K562 (cell line): ENCODE data around the gene ARL2. TPM values are rescaled to one million over a fixed set of nuclear protein-coding genes. Genes with fewer than 3 reads are reported as not detected.

Experiments
- ASH1L ChIP-seq: fragments of 450-650 bp; IDR thresholded peaks from 2 replicates; pipeline ENCODE4 v1.6.1; 2018; ENCODE audit warnings: borderline replicate concordance, mild to moderate bottlenecking, low read depth; ENCODE audit not compliant: partially characterized antibody
- BRD9 ChIP-seq: fragments of 450-650 bp; IDR thresholded peaks from 2 replicates; pipeline ENCODE4 v1.6.1; 2018; ENCODE audit warnings: low read depth; ENCODE audit not compliant: partially characterized antibody
- FOXM1 ChIP-seq, 2 experiments: fragments of 450-650 bp in 1 of 2; sonication (generic) in 1 of 2; formaldehyde crosslinking in 1 of 2; IDR thresholded peaks; 2 replicates each; pipeline versions ENCODE4 v1.6.1 to v1.9.0; 2017 to 2022; ENCODE audit warnings: low read depth in 2 of 2, mild to moderate bottlenecking in 2 of 2, missing genetic modification reagents in 1 of 2, moderate library complexity in 1 of 2
- GABPB1 ChIP-seq: sonication (generic); formaldehyde crosslinking; IDR thresholded peaks from 2 replicates; pipeline ENCODE4 v1.8.0; 2022; ENCODE audit warnings: mild to moderate bottlenecking, missing genetic modification reagents
- HDAC2 ChIP-seq: fragments of 450-650 bp; IDR thresholded peaks from 2 replicates; pipeline ENCODE4 v1.6.1; 2016; ENCODE audit warnings: mild to moderate bottlenecking
- KDM1A ChIP-seq, 2 experiments: fragments of 450-650 bp; IDR thresholded peaks; 2 replicates each; pipeline ENCODE4 v1.6.1; 2016; ENCODE audit warnings: mild to moderate bottlenecking in 2 of 2
- POLR2G ChIP-seq: fragments of 200-400 bp; formaldehyde crosslinking; IDR thresholded peaks from 2 replicates; pipeline ENCODE4 v1.6.1; 2017; ENCODE audit warnings: low read depth, mild to moderate bottlenecking, antibody characterized with exemption, low read length, moderate library complexity
- RBFOX2 ChIP-seq: fragments of 200-400 bp; formaldehyde crosslinking; IDR thresholded peaks from 2 replicates; pipeline ENCODE4 v1.6.1; 2017; ENCODE audit warnings: low read depth, mild to moderate bottlenecking, low read length, moderate library complexity
- SAP30 ChIP-seq: fragments of 200-600 bp; sonication (generic); IDR thresholded peaks from 2 replicates; pipeline ENCODE4 v1.6.1; 2012; ENCODE audit warnings: borderline replicate concordance, low read depth, mild to moderate bottlenecking, moderate library complexity, low read length, control low read depth, inconsistent platforms; ENCODE audit not compliant: insufficient read depth, poor library complexity, severe bottlenecking
- SLC30A9 ChIP-seq: fragments of 250-450 bp; sonication (Bioruptor Pico); IDR thresholded peaks from 2 replicates; pipeline ENCODE4 v1.8.0; 2022; ENCODE audit warnings: mild to moderate bottlenecking, moderate library complexity
- TBP ChIP-seq: optimal IDR thresholded peaks from 2 replicates; pipeline ENCODE3; 2011; ENCODE audit warnings: low read depth, low read length, improper control_type of control experiment
- ZKSCAN3 ChIP-seq: fragments of 250-450 bp; sonication (Bioruptor Pico); IDR thresholded peaks from 2 replicates; pipeline ENCODE4 v1.4.0; 2020
- ZNF133 ChIP-seq: fragments of 250-450 bp; sonication (Bioruptor Pico); IDR thresholded peaks from 2 replicates; pipeline ENCODE4 v1.4.0; 2020; ENCODE audit warnings: mild to moderate bottlenecking
- ZNF184 ChIP-seq: sonication (generic); formaldehyde crosslinking; IDR thresholded peaks from 2 replicates; pipeline ENCODE4 v1.5.0; 2020; ENCODE audit warnings: missing genetic modification reagents
- ZNF212 ChIP-seq: fragments of 450-650 bp; formaldehyde crosslinking; IDR thresholded peaks from 2 replicates; pipeline ENCODE4 v1.4.0; 2020; ENCODE audit warnings: mild to moderate bottlenecking
- ZNF282 ChIP-seq: sonication (generic); formaldehyde crosslinking; IDR thresholded peaks from 2 replicates; pipeline ENCODE4 v1.8.1; 2023; ENCODE audit warnings: missing genetic modification reagents
- ZNF707 ChIP-seq: fragments of 250-450 bp; sonication (Bioruptor Pico); conservative IDR thresholded peaks from 2 replicates; pipeline ENCODE4 v1.8.0; 2022; ENCODE audit warnings: inconsistent platforms, mild to moderate bottlenecking, moderate library complexity
- ZNF780A ChIP-seq: fragments of 250-450 bp; sonication (Bioruptor Pico); IDR thresholded peaks from 2 replicates; pipeline ENCODE4 v1.5.0; 2021; ENCODE audit warnings: mild to moderate bottlenecking
- polyA plus RNA-seq, 8 experiments: library from polyadenylated mRNA; depleted of rRNA in 4 of 8; stranded (reverse) in 5 of 8; unstranded in 3 of 8; fragments of >200 nt; fragmentation: Nextera tagmentation in 2 of 8; fragmentation: Illumina TruSeq in 1 of 8; extraction: Ambion mirVana in 2 of 8; extraction: Trizol in 1 of 8; gene quantifications; 2 replicates each; pipeline versions ENCODE4 v1.2.1 to v1.2.3, GENCODE V29; 2011 to 2014; ENCODE audit warnings: inconsistent platforms in 1 of 8, missing spikeins in 1 of 8
- total RNA-seq, 7 experiments: library from RNA; depleted of rRNA in 6 of 7; stranded (reverse); fragments of >200 nt in 6 of 7; fragmentation: Illumina TruSeq in 2 of 7; extraction: Trizol in 2 of 7; gene quantifications; 2 replicates each; pipeline versions ENCODE4 v1.2.1 to v1.2.3, GENCODE V29; 2011 to 2021; ENCODE audit warnings: low replicate concordance in 1 of 7
- TF ChIP-seq, protein P1 (sequence below): IDR thresholded peaks from 2 replicates; pipeline ENCODE4 v1.6.1; 2016; ENCODE audit warnings: missing genetic modification characterization, missing compliant biosample characterization
- TF ChIP-seq, protein P2 (sequence below): fragments of 250-450 bp; sonication (Bioruptor Pico); IDR thresholded peaks from 2 replicates; pipeline ENCODE4 v1.4.0; 2020; ENCODE audit warnings: mild to moderate bottlenecking
- TF ChIP-seq, protein P3 (sequence below), 2 experiments: fragments of 450-650 bp in 1 of 2; sonication (generic) in 1 of 2; formaldehyde crosslinking; conservative IDR thresholded peaks; 2 replicates each; pipeline versions ENCODE4 v1.4.0 to v1.8.1; 2020 to 2022; ENCODE audit warnings: mild to moderate bottlenecking in 1 of 2, missing genetic modification reagents in 1 of 2
- TF ChIP-seq, protein P4 (sequence below): fragments of 450-650 bp; formaldehyde crosslinking; IDR thresholded peaks from 2 replicates; pipeline ENCODE4 v1.4.0; 2020; ENCODE audit warnings: mild to moderate bottlenecking, moderate library complexity

ARL2 gene
- total and polyA plus RNA-seq, 9 of the 15 experiments (the other 6 are each of a cell fraction or from before 2014, with no cell fraction given): 5.7 to 154 (median 92.2) TPM

DNA sequence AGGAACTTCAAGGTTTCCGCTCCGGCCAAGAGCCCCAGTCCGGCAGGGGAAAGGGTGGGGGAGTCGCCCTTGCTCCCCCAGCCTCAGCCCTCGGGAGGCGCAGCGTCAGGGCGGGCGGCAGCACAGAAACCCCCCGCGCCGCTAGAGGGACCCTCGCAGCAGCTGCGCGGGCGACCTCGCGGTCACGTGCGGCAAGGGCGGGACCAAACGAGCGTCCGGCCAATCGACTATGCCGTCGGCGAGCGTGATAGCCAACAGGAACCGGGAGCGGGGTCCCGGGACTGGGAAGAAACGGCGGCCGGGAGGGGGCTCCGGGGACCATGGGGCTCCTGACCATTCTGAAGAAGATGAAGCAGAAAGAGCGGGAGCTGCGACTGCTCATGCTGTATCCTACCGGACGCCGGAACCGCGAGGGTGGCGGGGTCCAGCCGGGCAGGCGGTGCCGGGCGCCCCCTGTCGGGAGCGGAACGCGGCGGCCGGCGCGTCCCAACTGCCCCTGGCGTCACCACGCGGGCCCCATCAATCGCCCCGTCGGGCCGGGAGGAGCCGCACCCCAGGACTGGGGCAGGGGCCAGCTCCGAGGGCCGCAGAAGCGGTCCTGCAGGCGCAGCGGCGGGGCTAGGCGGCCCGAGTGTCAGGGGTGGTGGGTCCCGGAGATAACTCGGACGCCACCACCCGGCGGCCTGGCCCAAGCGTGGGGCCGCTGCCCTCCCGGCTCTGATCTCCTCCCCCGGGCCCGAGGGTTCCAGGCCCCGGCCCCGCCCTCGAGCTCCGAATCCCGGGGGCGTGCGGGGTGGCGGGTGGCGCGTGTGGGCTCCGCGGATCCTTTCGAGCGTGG, at the start of gene ARL2 (continued):
- TF ChIP-seq BRD9 (no peak), ZKSCAN3 (no peak), ZNF212 (CRISPR knock-in tag) (0 out of 2 replicates have a peak, but pooled peaks have one; percentile 20), ZNF133 (CRISPR knock-in tag) (no peak), ZNF282 (CRISPR knock-in tag) (peak; percentile 93; the same call in 1 of the 2 replicates), ZNF184 (no peak), ZNF780A (CRISPR knock-in tag) (no peak), KDM1A (IDR thresholded peaks at IDR 0.05) (peak in 1 of 2 experiments; percentile 26; a peak in 2 of 4 replicates), TBP (peak; percentile 46), FOXM1 (IDR thresholded peaks at IDR 0.05; ENCODE audit: low read depth) (no peak), FOXM1 (CRISPR knock-in tag; IDR thresholded peaks at IDR 0.05; ENCODE audit: low read depth) (peak; percentile 44; the same call in 1 of the 2 replicates), HDAC2 (0 out of 2 replicates have a peak, but pooled peaks have one; percentile 2), SAP30 (peak; percentile 61), RBFOX2 (peak; percentile 96), SLC30A9 (CRISPR knock-in tag) (no peak), ZNF707 (CRISPR knock-in tag) (peak; percentile 77), GABPB1 (CRISPR knock-in tag) (peak; percentile 85), ASH1L (peak; percentile 50), POLR2G (peak; percentile 89)
- TF ChIP-seq, protein P1, sequence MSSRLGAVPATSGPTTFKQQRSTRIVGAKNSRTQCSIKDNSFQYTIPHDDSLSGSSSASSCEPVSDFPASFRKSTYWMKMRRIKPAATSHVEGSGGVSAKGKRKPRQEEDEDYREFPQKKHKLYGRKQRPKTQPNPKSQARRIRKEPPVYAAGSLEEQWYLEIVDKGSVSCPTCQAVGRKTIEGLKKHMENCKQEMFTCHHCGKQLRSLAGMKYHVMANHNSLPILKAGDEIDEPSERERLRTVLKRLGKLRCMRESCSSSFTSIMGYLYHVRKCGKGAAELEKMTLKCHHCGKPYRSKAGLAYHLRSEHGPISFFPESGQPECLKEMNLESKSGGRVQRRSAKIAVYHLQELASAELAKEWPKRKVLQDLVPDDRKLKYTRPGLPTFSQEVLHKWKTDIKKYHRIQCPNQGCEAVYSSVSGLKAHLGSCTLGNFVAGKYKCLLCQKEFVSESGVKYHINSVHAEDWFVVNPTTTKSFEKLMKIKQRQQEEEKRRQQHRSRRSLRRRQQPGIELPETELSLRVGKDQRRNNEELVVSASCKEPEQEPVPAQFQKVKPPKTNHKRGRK (tag): no peak
- TF ChIP-seq, protein P2, sequence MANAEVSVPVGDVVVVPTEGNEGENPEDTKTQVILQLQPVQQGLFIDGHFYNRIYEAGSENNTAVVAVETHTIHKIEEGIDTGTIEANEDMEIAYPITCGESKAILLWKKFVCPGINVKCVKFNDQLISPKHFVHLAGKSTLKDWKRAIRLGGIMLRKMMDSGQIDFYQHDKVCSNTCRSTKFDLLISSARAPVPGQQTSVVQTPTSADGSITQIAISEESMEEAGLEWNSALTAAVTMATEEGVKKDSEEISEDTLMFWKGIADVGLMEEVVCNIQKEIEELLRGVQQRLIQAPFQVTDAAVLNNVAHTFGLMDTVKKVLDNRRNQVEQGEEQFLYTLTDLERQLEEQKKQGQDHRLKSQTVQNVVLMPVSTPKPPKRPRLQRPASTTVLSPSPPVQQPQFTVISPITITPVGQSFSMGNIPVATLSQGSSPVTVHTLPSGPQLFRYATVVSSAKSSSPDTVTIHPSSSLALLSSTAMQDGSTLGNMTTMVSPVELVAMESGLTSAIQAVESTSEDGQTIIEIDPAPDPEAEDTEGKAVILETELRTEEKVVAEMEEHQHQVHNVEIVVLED: peak; percentile 92
- TF ChIP-seq, protein P3, sequence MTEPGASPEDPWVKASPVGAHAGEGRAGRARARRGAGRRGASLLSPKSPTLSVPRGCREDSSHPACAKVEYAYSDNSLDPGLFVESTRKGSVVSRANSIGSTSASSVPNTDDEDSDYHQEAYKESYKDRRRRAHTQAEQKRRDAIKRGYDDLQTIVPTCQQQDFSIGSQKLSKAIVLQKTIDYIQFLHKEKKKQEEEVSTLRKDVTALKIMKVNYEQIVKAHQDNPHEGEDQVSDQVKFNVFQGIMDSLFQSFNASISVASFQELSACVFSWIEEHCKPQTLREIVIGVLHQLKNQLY (CRISPR knock-in tag; conservative IDR thresholded peaks at IDR 0.05): peak in 1 of 2 experiments; percentile 73; a peak in 1 of 4 replicates
- TF ChIP-seq, protein P4, sequence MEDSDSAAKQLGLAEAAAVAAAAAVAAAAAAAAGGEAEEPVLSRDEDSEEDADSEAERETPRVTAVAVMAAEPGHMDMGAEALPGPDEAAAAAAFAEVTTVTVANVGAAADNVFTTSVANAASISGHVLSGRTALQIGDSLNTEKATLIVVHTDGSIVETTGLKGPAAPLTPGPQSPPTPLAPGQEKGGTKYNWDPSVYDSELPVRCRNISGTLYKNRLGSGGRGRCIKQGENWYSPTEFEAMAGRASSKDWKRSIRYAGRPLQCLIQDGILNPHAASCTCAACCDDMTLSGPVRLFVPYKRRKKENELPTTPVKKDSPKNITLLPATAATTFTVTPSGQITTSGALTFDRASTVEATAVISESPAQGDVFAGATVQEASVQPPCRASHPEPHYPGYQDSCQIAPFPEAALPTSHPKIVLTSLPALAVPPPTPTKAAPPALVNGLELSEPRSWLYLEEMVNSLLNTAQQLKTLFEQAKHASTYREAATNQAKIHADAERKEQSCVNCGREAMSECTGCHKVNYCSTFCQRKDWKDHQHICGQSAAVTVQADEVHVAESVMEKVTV (CRISPR knock-in tag): 0 out of 2 replicates have a peak, but pooled peaks have one; percentile 22
